ENCODE measurements around the gene MAP3K8.

DNA sequence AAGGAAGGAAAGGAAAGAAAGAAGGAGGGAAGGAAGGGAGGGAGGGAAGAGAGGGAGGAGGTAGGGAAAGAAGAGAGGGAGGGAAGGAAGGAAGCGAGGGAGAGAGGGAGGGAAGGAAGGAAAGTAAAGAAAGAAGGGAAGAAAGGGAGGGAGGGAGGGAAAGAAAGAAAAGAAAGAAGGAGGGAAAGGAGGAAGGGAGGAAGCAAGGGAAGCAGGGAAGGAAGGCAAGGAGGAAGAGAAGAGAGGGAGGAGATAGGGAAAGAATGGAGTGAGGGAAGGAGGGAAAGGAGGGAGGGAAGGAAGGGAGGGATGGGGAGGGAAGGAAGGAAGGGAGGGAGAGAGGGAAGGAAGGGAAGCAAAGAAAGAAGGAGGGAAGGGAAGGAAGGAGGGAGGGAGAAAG lies 65.8 kb downstream of the MAP3K8 start:
- TF ChIP-seq, protein P1, sequence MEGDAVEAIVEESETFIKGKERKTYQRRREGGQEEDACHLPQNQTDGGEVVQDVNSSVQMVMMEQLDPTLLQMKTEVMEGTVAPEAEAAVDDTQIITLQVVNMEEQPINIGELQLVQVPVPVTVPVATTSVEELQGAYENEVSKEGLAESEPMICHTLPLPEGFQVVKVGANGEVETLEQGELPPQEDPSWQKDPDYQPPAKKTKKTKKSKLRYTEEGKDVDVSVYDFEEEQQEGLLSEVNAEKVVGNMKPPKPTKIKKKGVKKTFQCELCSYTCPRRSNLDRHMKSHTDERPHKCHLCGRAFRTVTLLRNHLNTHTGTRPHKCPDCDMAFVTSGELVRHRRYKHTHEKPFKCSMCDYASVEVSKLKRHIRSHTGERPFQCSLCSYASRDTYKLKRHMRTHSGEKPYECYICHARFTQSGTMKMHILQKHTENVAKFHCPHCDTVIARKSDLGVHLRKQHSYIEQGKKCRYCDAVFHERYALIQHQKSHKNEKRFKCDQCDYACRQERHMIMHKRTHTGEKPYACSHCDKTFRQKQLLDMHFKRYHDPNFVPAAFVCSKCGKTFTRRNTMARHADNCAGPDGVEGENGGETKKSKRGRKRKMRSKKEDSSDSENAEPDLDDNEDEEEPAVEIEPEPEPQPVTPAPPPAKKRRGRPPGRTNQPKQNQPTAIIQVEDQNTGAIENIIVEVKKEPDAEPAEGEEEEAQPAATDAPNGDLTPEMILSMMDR (IDR thresholded peaks at IDR 0.05): no peak
- TF ChIP-seq POLR2A (IDR thresholded peaks at IDR 0.05): no peak

Data from testis (tissue), 2 donors.